AG04449 (cell line): ENCODE data around the gene GLYATL1.

Source experiments
- CTCF ChIA-PET: fragments of 350-600 bp; formaldehyde crosslinking; extraction: SDS; loops from one replicate; lab custom pipeline; 2021; ENCODE audit warnings: antibody characterized with exemption; lab: Yijun Ruan, JAX
- POLR2A ChIA-PET: fragments of 400-600, 350-600 bp; formaldehyde crosslinking; extraction: SDS; loops from one replicate; lab custom pipeline; 2020; ENCODE audit warnings: antibody characterized with exemption, inconsistent platforms; lab: Yijun Ruan, JAX
- DNase-seq: peaks from one replicate; pipeline ENCODE4 v3.0.0-alpha.2; 2010; ENCODE audit warnings: low read depth, low spot score
- H3K4me3 ChIP-seq: 2 replicates; pipeline ENCODE4 v1.5.1; 2011; ENCODE audit warnings: low read depth, mild to moderate bottlenecking, control low read depth, low read length
- TF ChIP-seq, protein P1 (sequence below): IDR thresholded peaks from one replicate; pipeline ENCODE4 v1.5.1; 2011; ENCODE audit warnings: mild to moderate bottlenecking, moderate library complexity, low read length, control low read depth, inconsistent platforms; ENCODE audit not compliant: insufficient read depth; ENCODE audit errors: missing control alignments

Gene GLYATL1

DNA sequence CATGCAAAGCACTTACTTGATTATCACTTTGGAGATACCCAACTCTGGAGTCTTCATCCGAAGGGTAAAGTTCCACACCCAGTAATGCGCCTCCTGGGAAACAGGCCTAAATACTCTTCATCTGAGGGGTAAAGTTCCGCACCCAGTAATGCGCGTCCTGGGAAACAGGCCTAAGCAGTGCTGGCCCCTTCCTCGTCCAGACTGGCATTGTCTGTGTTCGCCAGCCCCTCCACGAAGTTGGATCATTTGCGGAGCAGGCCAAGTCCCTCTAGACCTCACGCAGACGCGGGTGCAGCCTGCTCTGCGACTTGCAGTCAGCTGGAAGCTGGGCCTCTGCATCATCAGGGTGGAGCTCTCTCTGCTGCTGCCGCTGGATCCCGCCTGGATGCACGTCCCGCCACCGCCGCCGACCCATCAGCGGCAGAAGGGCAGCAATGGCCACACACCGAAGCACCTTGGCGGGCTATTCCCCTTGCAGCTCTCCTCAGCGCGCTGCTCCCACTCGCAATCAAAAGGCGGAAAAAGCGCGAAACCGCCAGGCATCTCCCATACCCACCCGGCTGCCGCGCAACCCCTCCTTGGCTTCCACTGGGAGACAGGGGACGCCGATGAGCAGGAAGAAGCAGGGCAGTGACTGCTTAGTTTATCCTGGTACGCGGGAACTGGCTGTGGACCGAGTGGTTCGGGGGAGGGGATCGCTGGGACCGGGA, 34.1 kb upstream of the GLYATL1 start:
- TF ChIP-seq, protein P1, sequence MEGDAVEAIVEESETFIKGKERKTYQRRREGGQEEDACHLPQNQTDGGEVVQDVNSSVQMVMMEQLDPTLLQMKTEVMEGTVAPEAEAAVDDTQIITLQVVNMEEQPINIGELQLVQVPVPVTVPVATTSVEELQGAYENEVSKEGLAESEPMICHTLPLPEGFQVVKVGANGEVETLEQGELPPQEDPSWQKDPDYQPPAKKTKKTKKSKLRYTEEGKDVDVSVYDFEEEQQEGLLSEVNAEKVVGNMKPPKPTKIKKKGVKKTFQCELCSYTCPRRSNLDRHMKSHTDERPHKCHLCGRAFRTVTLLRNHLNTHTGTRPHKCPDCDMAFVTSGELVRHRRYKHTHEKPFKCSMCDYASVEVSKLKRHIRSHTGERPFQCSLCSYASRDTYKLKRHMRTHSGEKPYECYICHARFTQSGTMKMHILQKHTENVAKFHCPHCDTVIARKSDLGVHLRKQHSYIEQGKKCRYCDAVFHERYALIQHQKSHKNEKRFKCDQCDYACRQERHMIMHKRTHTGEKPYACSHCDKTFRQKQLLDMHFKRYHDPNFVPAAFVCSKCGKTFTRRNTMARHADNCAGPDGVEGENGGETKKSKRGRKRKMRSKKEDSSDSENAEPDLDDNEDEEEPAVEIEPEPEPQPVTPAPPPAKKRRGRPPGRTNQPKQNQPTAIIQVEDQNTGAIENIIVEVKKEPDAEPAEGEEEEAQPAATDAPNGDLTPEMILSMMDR, result peak; percentile 47
- H3K4me3 ChIP-seq, result peak overlapping the region; percentile 75
- ChIA-PET POLR2A (interaction anchor here (1.6 kb wide), 1 partner anchor 23 kb away, joined by 4 read pairs; no protein-coding TSS in a partner anchor), CTCF (interaction anchor here (0.8 to 4.3 kb wide), 14 partner anchors 11 to 261 kb away, joined by 3 to 25 read pairs (median 3); no protein-coding TSS in a partner anchor)
- no peak for DNase-seq

DNA sequence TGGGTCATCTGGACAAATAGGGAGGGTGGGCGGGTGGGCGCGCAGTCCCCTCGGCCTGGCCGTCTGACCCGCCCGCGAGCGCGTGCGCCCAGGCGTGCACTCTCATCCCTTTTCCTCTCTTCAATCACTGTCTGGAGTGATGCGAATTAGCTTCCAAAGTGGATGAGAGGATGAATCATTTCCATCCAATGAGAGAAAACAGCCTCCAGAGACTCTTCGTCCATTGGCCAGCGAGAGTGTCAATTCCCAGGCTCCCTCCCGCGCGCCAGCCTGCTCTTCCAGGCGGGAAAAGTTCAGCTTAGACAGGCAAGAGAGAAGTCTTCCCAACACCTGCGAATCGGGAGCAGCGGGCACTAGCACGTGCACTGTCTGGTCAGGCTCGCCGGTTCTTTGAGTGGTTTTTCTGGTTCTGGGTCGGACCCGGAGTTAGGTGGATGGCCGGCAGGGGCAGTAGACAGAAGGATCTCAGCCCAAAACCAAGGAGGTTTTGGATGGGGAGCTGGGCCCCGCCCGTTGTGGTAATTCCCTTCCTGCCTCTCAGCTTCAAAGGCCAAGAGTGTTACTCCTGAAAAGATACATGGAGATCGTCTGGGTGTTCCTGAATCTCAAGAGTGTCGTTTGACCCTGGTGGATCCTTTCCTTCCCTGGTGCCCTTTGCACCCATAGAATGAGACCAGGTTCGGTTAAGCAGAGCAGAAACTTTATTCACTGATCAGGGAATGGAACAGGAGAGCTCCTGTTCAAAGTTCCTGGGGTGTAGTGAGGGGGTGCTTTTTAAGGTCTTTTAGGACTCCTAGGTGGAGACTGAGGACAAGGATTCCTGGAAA, 33.4 kb upstream of the GLYATL1 start:
- CTCF ChIA-PET, result interaction anchor here (0.6 to 4.3 kb wide), 16 partner anchors 9 to 262 kb away, joined by 3 to 25 read pairs (median 3); no protein-coding TSS in a partner anchor
- POLR2A ChIA-PET, result interaction anchor here (1.6 kb wide), 1 partner anchor 22 kb away, joined by 4 read pairs; no protein-coding TSS in a partner anchor
- peak; percentile 41 for DNase-seq
- TF ChIP-seq, protein P1, result peak; percentile 54
- H3K4me3 ChIP-seq, result peak overlapping the region; percentile 75

DNA sequence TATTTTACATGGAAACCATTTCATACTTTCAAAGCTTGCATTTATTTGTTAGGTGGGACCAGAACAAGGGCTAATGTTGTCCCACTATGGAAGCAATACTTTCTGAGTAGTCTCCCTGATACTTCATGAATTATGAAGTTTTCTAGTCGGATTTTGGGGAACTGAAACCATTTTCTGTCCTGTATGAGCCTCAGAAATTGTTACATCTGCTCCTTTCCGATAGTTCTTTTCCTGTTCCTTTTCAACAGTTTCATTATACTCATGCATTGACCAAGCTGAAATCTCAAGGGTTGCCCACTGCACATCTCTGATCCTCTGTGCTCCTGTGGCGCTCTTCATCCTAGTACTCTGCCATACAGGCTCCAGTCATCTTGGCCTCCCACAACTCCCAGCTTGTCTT, 31.5 kb upstream of the GLYATL1 start:
- no peak for DNase-seq
- H3K4me3 ChIP-seq, result no peak overlapping the region
- POLR2A ChIA-PET, result no interaction called here
- CTCF ChIA-PET, result interaction anchor here (0.6 kb wide), 1 partner anchor 12 kb away, joined by 3 read pairs; no protein-coding TSS in a partner anchor
- TF ChIP-seq, protein P1, result no peak

DNA sequence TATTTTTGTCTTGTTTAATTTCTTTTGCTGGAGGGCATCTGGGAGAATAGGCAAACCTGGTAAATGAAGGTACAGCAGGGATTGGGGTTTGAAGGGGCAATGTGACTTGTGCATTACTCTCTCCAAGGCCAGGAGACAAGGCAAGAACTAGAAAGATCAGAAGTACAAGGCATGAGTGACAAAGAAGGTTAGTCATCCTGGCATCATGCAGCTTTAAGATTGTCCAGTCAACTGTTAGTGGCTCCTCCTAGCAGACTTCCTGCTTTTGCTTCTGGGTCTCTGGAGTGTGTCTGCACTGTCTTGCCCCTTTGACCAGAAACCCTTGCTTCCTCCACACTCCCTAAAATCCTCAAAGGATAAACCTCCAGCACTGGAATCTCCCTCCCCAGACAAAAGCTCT, 27.2 kb upstream of the GLYATL1 start:
- POLR2A ChIA-PET, result no interaction called here
- no peak overlapping the region for H3K4me3 ChIP-seq
- CTCF ChIA-PET, result interaction anchor here (1.2 to 1.3 kb wide), 3 partner anchors 9 to 15 kb away, joined by 4 read pairs; no protein-coding TSS in a partner anchor
- DNase-seq, result no peak
- TF ChIP-seq, protein P1, result no peak

DNA sequence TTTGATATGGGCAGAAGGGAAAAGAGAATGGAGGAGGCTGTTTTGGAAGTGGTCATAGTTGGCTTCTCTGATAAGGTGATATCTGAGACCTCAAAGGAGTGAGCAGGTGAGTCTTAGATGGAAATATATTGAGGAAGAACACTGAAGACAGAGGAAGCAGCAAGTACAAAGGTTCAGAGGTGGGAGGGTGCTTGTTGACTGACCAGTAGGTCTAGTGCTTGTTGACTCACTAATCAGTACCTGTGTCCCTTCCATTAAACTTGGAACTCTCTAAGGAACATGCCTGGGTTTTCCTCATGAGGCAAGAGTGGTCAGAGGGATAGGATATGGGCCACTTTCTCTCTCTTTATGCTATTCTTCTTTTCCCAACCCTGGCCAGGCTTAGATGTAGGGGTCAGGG, 25.6 kb upstream of the GLYATL1 start:
- DNase-seq, result no peak
- CTCF ChIA-PET, result interaction anchor here (1.3 kb wide), 1 partner anchor 10 kb away, joined by 4 read pairs; no protein-coding TSS in a partner anchor
- no peak overlapping the region for H3K4me3 ChIP-seq
- TF ChIP-seq, protein P1, result no peak
- POLR2A ChIA-PET, result no interaction called here
